ENCODE data around the gene NDUFAB1. TPM values are rescaled to one million over a fixed set of nuclear protein-coding genes. Genes with fewer than 3 reads are reported as not detected.

The NDUFAB1 gene
- total and polyA plus RNA-seq, 2 of the 13 experiments (the other 11 are each of a cell fraction or from before 2014, with no cell fraction given) = 221 to 601 TPM

DNA sequence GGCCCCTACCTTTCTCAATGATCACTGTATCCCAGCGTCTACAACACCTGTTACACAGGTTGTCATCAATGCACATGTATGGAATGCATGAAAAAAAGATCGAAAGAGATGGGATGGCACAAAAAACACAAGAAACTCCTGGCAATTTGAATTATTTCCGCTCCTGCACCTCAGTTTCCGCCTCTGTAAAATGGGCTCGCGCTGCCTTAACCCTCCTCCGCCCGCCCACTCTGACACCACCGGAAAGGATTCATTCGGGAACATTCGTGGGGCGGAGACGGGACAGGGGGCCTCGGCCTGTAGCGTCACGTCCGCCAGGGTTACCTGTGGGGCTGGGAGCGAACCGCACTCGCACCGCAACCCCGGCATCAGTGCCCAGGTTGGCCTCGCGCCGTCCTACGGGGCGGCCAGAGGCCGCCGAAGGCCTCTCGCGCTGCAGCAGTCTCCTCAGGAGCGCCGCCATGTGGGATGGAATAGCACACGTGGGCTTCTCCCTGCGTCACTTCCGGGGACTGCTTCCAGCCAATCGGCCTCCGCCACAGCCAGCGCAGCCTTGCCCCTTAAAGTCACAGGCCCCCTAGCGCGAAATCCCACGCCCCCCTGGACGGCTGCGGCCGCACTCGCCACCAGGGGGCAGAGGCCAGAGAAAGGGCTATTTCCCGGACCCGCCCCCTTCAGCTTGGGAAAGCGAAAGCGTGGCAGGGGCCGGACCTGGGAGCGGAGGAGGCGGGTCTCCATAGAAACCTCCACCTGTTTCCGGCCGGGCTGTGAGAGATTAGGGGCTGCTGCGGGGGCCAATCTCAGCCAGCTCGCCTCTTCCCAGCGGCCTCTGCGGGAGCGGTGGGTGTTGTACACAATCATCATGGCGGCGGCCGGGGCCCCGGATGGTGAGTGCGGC, 39.0 kb downstream of the NDUFAB1 start, which contains the start of the genes EARS2 and UBFD1 (continued):
- peak in 1 of 2 experiments; percentile 70; a peak in 3 of 4 replicates for TF ChIP-seq EP300 (IDR thresholded peaks at IDR 0.05; ENCODE audit: low read depth in 2 of 2, low read length in 2 of 2)
- TF ChIP-seq EP300 (CRISPR knock-in tag; IDR thresholded peaks at IDR 0.05; ENCODE audit: borderline replicate concordance) = peak; percentile 51; the same call in 1 of the 2 replicates
- TF ChIP-seq SUZ12 (IDR thresholded peaks at IDR 0.05; ENCODE audit: low read depth, low read length) = peak; percentile 48
- TF ChIP-seq STAG1 (CRISPR knock-in tag; IDR thresholded peaks at IDR 0.05) = peak; percentile 58
- 0 out of 2 replicates have a peak, but pooled peaks have one; percentile 85 for TF ChIP-seq ZNF260 (CRISPR knock-in tag; IDR thresholded peaks at IDR 0.05; ENCODE audit: borderline replicate concordance, low read depth)
- TF ChIP-seq SATB2 (CRISPR knock-in tag; IDR thresholded peaks at IDR 0.05) = peak; percentile 83
- peak; percentile 73; the same call in 1 of the 2 replicates for TF ChIP-seq ZNF790 (CRISPR knock-in tag; IDR thresholded peaks at IDR 0.05; ENCODE audit: borderline replicate concordance)
- TF ChIP-seq, protein P1, sequence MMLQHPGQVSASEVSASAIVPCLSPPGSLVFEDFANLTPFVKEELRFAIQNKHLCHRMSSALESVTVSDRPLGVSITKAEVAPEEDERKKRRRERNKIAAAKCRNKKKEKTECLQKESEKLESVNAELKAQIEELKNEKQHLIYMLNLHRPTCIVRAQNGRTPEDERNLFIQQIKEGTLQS (CRISPR knock-in tag; IDR thresholded peaks at IDR 0.05) = peak; percentile 40; the same call in 1 of the 2 replicates
- peak; percentile 90 for TF ChIP-seq SMAD9 (CRISPR knock-in tag; IDR thresholded peaks at IDR 0.05)
- peak; percentile 98 for TF ChIP-seq KLF15 (CRISPR knock-in tag; IDR thresholded peaks at IDR 0.05; ENCODE audit: borderline replicate concordance)
- TF ChIP-seq ZNF329 (CRISPR knock-in tag; IDR thresholded peaks at IDR 0.05; ENCODE audit: low read depth) = no peak
- no peak for TF ChIP-seq SMARCC2 (IDR thresholded peaks at IDR 0.05)
- peak; percentile 26; the same call in 1 of the 2 replicates for TF ChIP-seq ZNF234 (CRISPR knock-in tag; conservative IDR thresholded peaks at IDR 0.05)
- no peak; the same call in 1 of the 2 replicates for TF ChIP-seq ZNF572 (CRISPR knock-in tag; IDR thresholded peaks at IDR 0.05)
- peak; percentile 89 for TF ChIP-seq ZBTB3 (CRISPR knock-in tag; IDR thresholded peaks at IDR 0.05; ENCODE audit: borderline replicate concordance, low read depth)
- TF ChIP-seq EEA1 (CRISPR knock-in tag; IDR thresholded peaks at IDR 0.05; ENCODE audit: borderline replicate concordance) = no peak; the same call in 1 of the 2 replicates
- TF ChIP-seq ZNF263 (CRISPR knock-in tag; IDR thresholded peaks at IDR 0.05) = peak; percentile 68
- no peak for TF ChIP-seq ZNF446 (CRISPR knock-in tag; IDR thresholded peaks at IDR 0.05)
- TF ChIP-seq, protein P2, sequence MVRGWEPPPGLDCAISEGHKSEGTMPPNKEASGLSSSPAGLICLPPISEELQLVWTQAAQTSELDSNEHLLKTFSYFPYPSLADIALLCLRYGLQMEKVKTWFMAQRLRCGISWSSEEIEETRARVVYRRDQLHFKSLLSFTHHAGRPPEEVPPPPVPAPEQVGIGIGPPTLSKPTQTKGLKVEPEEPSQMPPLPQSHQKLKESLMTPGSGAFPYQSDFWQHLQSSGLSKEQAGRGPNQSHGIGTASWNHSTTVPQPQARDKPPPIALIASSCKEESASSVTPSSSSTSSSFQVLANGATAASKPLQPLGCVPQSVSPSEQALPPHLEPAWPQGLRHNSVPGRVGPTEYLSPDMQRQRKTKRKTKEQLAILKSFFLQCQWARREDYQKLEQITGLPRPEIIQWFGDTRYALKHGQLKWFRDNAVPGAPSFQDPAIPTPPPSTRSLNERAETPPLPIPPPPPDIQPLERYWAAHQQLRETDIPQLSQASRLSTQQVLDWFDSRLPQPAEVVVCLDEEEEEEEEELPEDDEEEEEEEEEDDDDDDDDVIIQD (CRISPR knock-in tag; IDR thresholded peaks at IDR 0.05; ENCODE audit: low read depth) = peak; percentile 75
- peak; percentile 48 for TF ChIP-seq IKZF4 (CRISPR knock-in tag; IDR thresholded peaks at IDR 0.05; ENCODE audit: borderline replicate concordance, low read depth, not compliant biosample characterization)
- 0 out of 2 replicates have a peak, but pooled peaks have one; percentile 66 for TF ChIP-seq NCOA5 (CRISPR knock-in tag; IDR thresholded peaks at IDR 0.05)
- TF ChIP-seq, protein P3, sequence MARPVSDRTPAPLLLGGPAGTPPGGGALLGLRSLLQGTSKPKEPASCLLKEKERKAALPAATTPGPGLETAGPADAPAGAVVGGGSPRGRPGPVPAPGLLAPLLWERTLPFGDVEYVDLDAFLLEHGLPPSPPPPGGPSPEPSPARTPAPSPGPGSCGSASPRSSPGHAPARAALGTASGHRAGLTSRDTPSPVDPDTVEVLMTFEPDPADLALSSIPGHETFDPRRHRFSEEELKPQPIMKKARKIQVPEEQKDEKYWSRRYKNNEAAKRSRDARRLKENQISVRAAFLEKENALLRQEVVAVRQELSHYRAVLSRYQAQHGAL (CRISPR knock-in tag; IDR thresholded peaks at IDR 0.05; ENCODE audit: not compliant biosample characterization) = peak; percentile 99
- TF ChIP-seq TCF7L2 (IDR thresholded peaks at IDR 0.05; ENCODE audit: low read depth, low read length) = no peak
- TF ChIP-seq CCAR2 (optimal IDR thresholded peaks at IDR 0.05; ENCODE audit: low read depth, low read length) = peak; percentile 77
- TF ChIP-seq MED1 (CRISPR knock-in tag; IDR thresholded peaks at IDR 0.05) = peak; percentile 85

Measured in HepG2 (cell line).